Measurements from ENCODE around the gene GJC3.
"Not testable (repeated sequence)": the region's sequence is repeated elsewhere in the genome, so short reads cannot be mapped to it uniquely, and the experiment has no call there.

GRCh38 chr7:99950819-99951218 is 21.4 kb upstream of the GJC3 start:
- TF ChIP-seq EZH2 (IDR thresholded peaks at IDR 0.05); POLR2AphosphoS5 (IDR thresholded peaks at IDR 0.05; ENCODE audit: borderline replicate concordance, low read depth, low read length): not testable (repeated sequence)

All from SK-N-MC (cell line).